K562 (cell line): Measurements from ENCODE around the gene ZSWIM1. TPM values are rescaled to one million over a fixed set of nuclear protein-coding genes. Genes with fewer than 3 reads are reported as not detected.
A peak's percentile ranks its signal among the peaks of the same experiment; 100 is the strongest.

Source experiments
- ATAC-seq: fragments of 200-7000 bp; cut with Tn5 transposase; 3 replicates; pipeline ENCODE4 v1.9.1; 2020; ENCODE audit warnings: moderate library complexity
- BruUV-seq: library from RNA; stranded (reverse); fragments of 400-500 nt; replicated peaks from 2 replicates; lab custom pipeline; 2021; lab: Mats Ljungman, UMichigan
- CTCF ChIA-PET: fragments of 300-600 bp; formaldehyde crosslinking; extraction: SDS; loops from one replicate; lab custom pipeline; 2021; ENCODE audit warnings: low intra/inter-chr PET ratio; lab: Yijun Ruan, JAX
- POLR2A ChIA-PET: fragments of 300-600, 350-650 bp; sonication (Branson Sonifier 250); formaldehyde crosslinking; extraction: SDS; loops from one replicate; lab custom pipeline; 2021; ENCODE audit warnings: antibody characterized with exemption, inconsistent platforms; lab: Yijun Ruan, JAX
- DNase-seq, 4 experiments: peaks; one replicate each; pipeline versions ENCODE4 v3.0.0 to v3.0.0-alpha.2; 2011 to 2018; ENCODE audit warnings: low spot score in 3 of 4, mixed read lengths in 3 of 4; ENCODE audit errors: extremely low read depth in 1 of 4
- FAIRE-seq: peaks from 2 replicates; lab custom pipeline; 2011; peaks lifted over from hg19 to GRCh38; lab: Jason Lieb, UNC
- H2AFZ ChIP-seq: 2 replicates; pipeline ENCODE4 v1.6.0; 2011; ENCODE audit warnings: low read depth, low read length, control low read depth, inconsistent platforms
- H3K27ac ChIP-seq: fragments of 200-600 bp; 3 replicates; pipeline ENCODE4 v1.8.0; 2011; ENCODE audit warnings: low read depth, mild to moderate bottlenecking, control low read depth, inconsistent platforms, low read length, moderate library complexity, mixed read lengths; ENCODE audit errors: extremely low read depth
- H3K27me3 ChIP-seq, 2 experiments: fragments of 300-600 bp in 1 of 2; 2 replicates in 1 of 2; 3 replicates in 1 of 2; pipeline versions ENCODE4 v1.6.0 to v1.8.0; 2011; ENCODE audit warnings: inconsistent platforms in 2 of 2, low read length in 2 of 2, mild to moderate bottlenecking in 1 of 2, mixed read lengths in 1 of 2, moderate library complexity in 1 of 2; ENCODE audit not compliant: control insufficient read depth in 2 of 2, insufficient read depth in 2 of 2
- H3K36me3 ChIP-seq: fragments of 300-600 bp; 3 replicates; pipeline ENCODE4 v1.8.0; 2011; ENCODE audit warnings: mild to moderate bottlenecking, low read length, inconsistent platforms; ENCODE audit not compliant: control insufficient read depth, insufficient read depth
- H3K4me1 ChIP-seq, 2 experiments: fragments of 200-600 bp in 1 of 2; replicated peaks in 1 of 2; 2 replicates in 1 of 2; 3 replicates in 1 of 2; pipeline versions ENCODE4 v1.5.1 to v1.8.0; 2011; ENCODE audit warnings: inconsistent platforms in 2 of 2, low read length in 2 of 2, mild to moderate bottlenecking in 1 of 2, mixed read lengths in 1 of 2, moderate library complexity in 1 of 2; ENCODE audit not compliant: control insufficient read depth in 2 of 2, insufficient read depth in 2 of 2
- H3K4me2 ChIP-seq: 2 replicates; pipeline ENCODE4 v1.6.1; 2011; ENCODE audit warnings: low read length, control low read depth, inconsistent platforms, mixed read lengths; ENCODE audit not compliant: insufficient read depth
- H3K4me3 ChIP-seq: fragments of 200-600 bp; sonication (generic), shearing (Covaris generic); 2 replicates; pipeline ENCODE4 v1.5.1; 2016; ENCODE audit warnings: control low read depth, inconsistent platforms
- H3K79me2 ChIP-seq: fragments of 200-600 bp; 3 replicates; pipeline ENCODE4 v1.8.0; 2011; ENCODE audit warnings: low read length, inconsistent platforms; ENCODE audit not compliant: control insufficient read depth, insufficient read depth
- H3K9ac ChIP-seq, 2 experiments: 2 replicates each; pipeline versions ENCODE4 v1.6.0 to v1.6.1; 2011; ENCODE audit warnings: low read depth in 2 of 2, low read length in 2 of 2, control low read depth in 1 of 2, inconsistent platforms in 1 of 2, mild to moderate bottlenecking in 1 of 2, mixed read lengths in 1 of 2; ENCODE audit not compliant: insufficient read depth in 1 of 2
- H3K9me1 ChIP-seq: one replicate; pipeline ENCODE4 v1.6.0; 2011; ENCODE audit warnings: inconsistent platforms, mild to moderate bottlenecking, low read length, moderate library complexity; ENCODE audit not compliant: control insufficient read depth, insufficient read depth
- H3K9me3 ChIP-seq: replicated peaks from 2 replicates; pipeline ENCODE4 v1.5.1; 2011; ENCODE audit warnings: low read depth, low read length, inconsistent platforms; ENCODE audit not compliant: control insufficient read depth, insufficient read depth
- H4K20me1 ChIP-seq: replicated peaks from 2 replicates; pipeline ENCODE4 v1.6.1; 2011; ENCODE audit warnings: low read length, inconsistent platforms, mixed read lengths; ENCODE audit not compliant: control insufficient read depth, insufficient read depth
- ARHGAP35 ChIP-seq: fragments of 450-650 bp; IDR thresholded peaks from 2 replicates; pipeline ENCODE4 v1.6.1; 2018; ENCODE audit not compliant: partially characterized antibody
- KAT7 ChIP-seq: sonication (generic); formaldehyde crosslinking; IDR thresholded peaks from 2 replicates; pipeline ENCODE4 v1.8.0; 2022; ENCODE audit warnings: missing genetic modification reagents, mild to moderate bottlenecking, borderline replicate concordance
- LEF1 ChIP-seq: fragments of 450-650 bp; IDR thresholded peaks from 2 replicates; pipeline ENCODE4 v1.6.1; 2016; ENCODE audit warnings: mild to moderate bottlenecking
- MYBL2 ChIP-seq, 2 experiments: fragments of 450-650 bp in 1 of 2; sonication (generic) in 1 of 2; formaldehyde crosslinking in 1 of 2; IDR thresholded peaks; 2 replicates each; pipeline versions ENCODE4 v1.6.1 to v1.8.1; 2017 to 2022; ENCODE audit warnings: borderline replicate concordance in 1 of 2, inconsistent platforms in 1 of 2, low read depth in 1 of 2, mild to moderate bottlenecking in 1 of 2, missing genetic modification reagents in 1 of 2, moderate library complexity in 1 of 2
- NFATC3 ChIP-seq: fragments of 450-650 bp; IDR thresholded peaks from 2 replicates; pipeline ENCODE4 v1.6.1; 2017; ENCODE audit warnings: mild to moderate bottlenecking
- POLR2H ChIP-seq: IDR thresholded peaks from 2 replicates; pipeline ENCODE4 v1.6.1; 2016; ENCODE audit warnings: missing genetic modification characterization, low read depth, mild to moderate bottlenecking, control low read depth, missing compliant biosample characterization, moderate library complexity
- SRSF3 ChIP-seq: fragments of 200-400 bp; formaldehyde crosslinking; IDR thresholded peaks from 2 replicates; pipeline ENCODE4 v1.6.1; 2016; ENCODE audit warnings: mild to moderate bottlenecking, low read length, moderate library complexity; ENCODE audit not compliant: insufficient read depth
- TEAD2 ChIP-seq: fragments of 450-650 bp; IDR thresholded peaks from 2 replicates; pipeline ENCODE4 v1.6.1; 2016; ENCODE audit warnings: missing genetic modification characterization, control low read depth, missing compliant biosample characterization
- ZC3H4 ChIP-seq: sonication (generic); formaldehyde crosslinking; IDR thresholded peaks from 2 replicates; pipeline ENCODE4 v1.9.0; 2021; ENCODE audit warnings: missing genetic modification reagents, borderline replicate concordance
- ZNF274 ChIP-seq: IDR thresholded peaks from 2 replicates; pipeline ENCODE4 v1.6.1; 2011; ENCODE audit warnings: low read depth, mild to moderate bottlenecking, low read length, moderate library complexity, borderline replicate concordance
- ZNF316 ChIP-seq: fragments of 450-650 bp; IDR thresholded peaks from 2 replicates; pipeline ENCODE4 v1.6.1; 2016
- ZNF518B ChIP-seq: fragments of 250-450 bp; sonication (Bioruptor Pico); IDR thresholded peaks from 2 replicates; pipeline ENCODE4 v1.5.0; 2021; ENCODE audit warnings: mild to moderate bottlenecking, moderate library complexity
- ZNF76 ChIP-seq: fragments of 250-450 bp; sonication (Bioruptor Pico); IDR thresholded peaks from 2 replicates; pipeline ENCODE4 v1.4.0; 2020; ENCODE audit warnings: mild to moderate bottlenecking, moderate library complexity, borderline replicate concordance
- WGBS: fragments of 100-300 bp; shearing (Covaris generic); methylation state at CpG from one replicate; pipeline ENCODE4 v1.1.6; 2016; ENCODE audit warnings: low coverage, mixed read lengths; ENCODE audit not compliant: insufficient coverage; ENCODE audit errors: missing lambda C conversion rate; 5-methylcytosine and 5-hydroxymethylcytosine counted together
- in situ Hi-C: fragments of 300-500 bp; cut with MboI; formaldehyde crosslinking; loops from 4 replicates; pipeline ENCODE4 v1.15.0; 2018; ENCODE audit warnings: inconsistent platforms, mixed read lengths
- intact Hi-C: fragments of 100-400 bp; cut with micrococcal nuclease; formaldehyde crosslinking; loops from 2 replicates; pipeline ENCODE4 v1.14.2; 2022
- polyA plus RNA-seq, 8 experiments: library from polyadenylated mRNA; depleted of rRNA in 4 of 8; stranded (reverse) in 5 of 8; unstranded in 3 of 8; fragments of >200 nt; fragmentation: Nextera tagmentation in 2 of 8; fragmentation: Illumina TruSeq in 1 of 8; extraction: Ambion mirVana in 2 of 8; extraction: Trizol in 1 of 8; gene quantifications; 2 replicates each; pipeline versions ENCODE4 v1.2.1 to v1.2.3, GENCODE V29; 2011 to 2014; ENCODE audit warnings: inconsistent platforms in 1 of 8, missing spikeins in 1 of 8
- total RNA-seq, 7 experiments: library from RNA; depleted of rRNA in 6 of 7; stranded (reverse); fragments of >200 nt in 6 of 7; fragmentation: Illumina TruSeq in 2 of 7; extraction: Trizol in 2 of 7; gene quantifications; 2 replicates each; pipeline versions ENCODE4 v1.2.1 to v1.2.3, GENCODE V29; 2011 to 2021; ENCODE audit warnings: low replicate concordance in 1 of 7

Gene ZSWIM1
- total and polyA plus RNA-seq, 9 of the 15 experiments (the other 6 are each of a cell fraction or from before 2014, with no cell fraction given) = 2.5 to 15.6 (median 9.5) TPM

- TSS peak; percentile 57 for BruUV-seq
- peaks cover 24 to 45% of the 10 kb centered on the region in 2 experiments for H3K4me1 ChIP-seq
- H3K36me3 ChIP-seq = peaks cover 19% of the 10 kb centered on the region; the same call in 2 of the 3 replicates
- ATAC-seq = peak; percentile 8
- 16% methylated on average over 22 of the region's 22 CpGs for WGBS
- H4K20me1 ChIP-seq = no peaks in the 10 kb centered on the region
- peak overlapping the region; percentile 85 for H3K27ac ChIP-seq
- peak in 3 of 4 experiments; percentile 14 to 71 (median 27) for DNase-seq
- POLR2A ChIA-PET = interaction anchor here (0.6 to 2.6 kb wide), 12 partner anchors 10 to 42 kb away, joined by 3 to 13 read pairs (median 6); partner anchors contain the start of genes CTSA, PCIF1 and ZSWIM1
- peak overlapping the region; percentile 17 for H3K4me3 ChIP-seq
- H3K27me3 ChIP-seq = no peaks in the 10 kb centered on the region
- H2AFZ ChIP-seq = peak overlapping the region; percentile 87
- CTCF ChIA-PET = no interaction called here
- no peaks in the 10 kb centered on the region for H3K9me3 ChIP-seq
- peak overlapping the region; percentile 83 for H3K4me2 ChIP-seq
- peak; percentile 83 for FAIRE-seq
- no peaks in the 10 kb centered on the region for H3K9me1 ChIP-seq
- in situ Hi-C loops = no loop called here
- intact Hi-C loops = loop anchor here (1.0 kb wide), 1 partner anchor 23 kb away; no protein-coding TSS in a partner anchor
- H3K79me2 ChIP-seq = peaks cover 15% of the 10 kb centered on the region
- peak overlapping the region; percentile 63 to 64 for H3K9ac ChIP-seq
- no peak for TF ChIP-seq NFATC3
- TF ChIP-seq ZNF274 = no peak
- TF ChIP-seq KAT7 (CRISPR knock-in tag) = peak; percentile 43; the same call in 1 of the 2 replicates
- TF ChIP-seq TEAD2 (tag) = no peak
- no peak for TF ChIP-seq ZNF316
- TF ChIP-seq LEF1 = no peak
- no peak for TF ChIP-seq ZC3H4 (CRISPR knock-in tag)
- TF ChIP-seq ZNF76 = no peak
- TF ChIP-seq ZNF518B (CRISPR knock-in tag) = no peak
- no peak for TF ChIP-seq MYBL2 (IDR thresholded peaks at IDR 0.05; ENCODE audit: low read depth)
- no peak for TF ChIP-seq MYBL2 (CRISPR knock-in tag; IDR thresholded peaks at IDR 0.05; ENCODE audit: borderline replicate concordance)
- no peak for TF ChIP-seq POLR2H (tag)
- TF ChIP-seq ARHGAP35 = no peak
- no peak for TF ChIP-seq SRSF3
Measured at GRCh38 chr20:45909817-45910669, 29.0 kb downstream of the ZSWIM1 start.
